Pulmonary artery endothelial cell (primary cell): ENCODE measurements around the gene PPP2R5E. TPM values are rescaled to one million over a fixed set of nuclear protein-coding genes. Genes with fewer than 3 reads are reported as not detected.
"Not testable (repeated sequence)": the region's sequence is repeated elsewhere in the genome, so short reads cannot be mapped to it uniquely, and the experiment has no call there.

Experiments
- DNase-seq: peaks from one replicate; pipeline ENCODE4 v3.0.0-alpha.2; 2011; ENCODE audit warnings: low read depth, low spot score
- total RNA-seq: library from RNA; depleted of rRNA; stranded (reverse); fragments of >200 nt; gene quantifications from 2 replicates; pipeline ENCODE4 v1.2.3, GENCODE V29; 2014

PPP2R5E gene
- total RNA-seq: 13.4 and 18.3 TPM in 2 replicates

- DNase-seq: peak; percentile 97
These were observed at the start of gene PPP2R5E for GRCh38 chr14:63543000-63543825. Gene PPP2R5E (minus strand): TSS chr14:63543377. CDS start chr14:63539685, 3,692 bp downstream.

- DNase-seq: not testable (repeated sequence)
These were observed 39.9 kb upstream of the PPP2R5E start for GRCh38 chr14:63583046-63583445.

GRCh38 chr14:63581491-63581890, 38.3 kb upstream of the PPP2R5E start:
- no peak for DNase-seq

- no peak for DNase-seq
These were observed 35.1 kb upstream of the PPP2R5E start for GRCh38 chr14:63578300-63578699.

GRCh38 chr14:63573581-63573980, 30.4 kb upstream of the PPP2R5E start:
- DNase-seq: peak; percentile 40

- no peak for DNase-seq
These were observed 22.3 kb upstream of the PPP2R5E start for GRCh38 chr14:63565448-63565847.

GRCh38 chr14:63564318-63564717, 21.1 kb upstream of the PPP2R5E start:
- no peak for DNase-seq

- DNase-seq: peak; percentile 49
These were observed 20.3 kb upstream of the PPP2R5E start for GRCh38 chr14:63563370-63564026.

GRCh38 chr14:63562405-63562804, 19.2 kb upstream of the PPP2R5E start:
- DNase-seq: no peak

- DNase-seq: no peak
These were observed 12.4 kb upstream of the PPP2R5E start for GRCh38 chr14:63555572-63555971.

- no peak for DNase-seq
These were observed 8.2 kb upstream of the PPP2R5E start for GRCh38 chr14:63551332-63551731.

- no peak for DNase-seq
These were observed 4.7 kb upstream of the PPP2R5E start for GRCh38 chr14:63547798-63548335.

- DNase-seq: no peak
These were observed 2.3 kb upstream of the PPP2R5E start for GRCh38 chr14:63545431-63545830.

GRCh38 chr14:63544591-63545299, 1.6 kb upstream of the PPP2R5E start:
- DNase-seq: no peak

- DNase-seq: no peak
These were observed 739 bp upstream of the PPP2R5E start for GRCh38 chr14:63543826-63544406.

- no peak for DNase-seq
These were observed 762 bp downstream of the PPP2R5E start for GRCh38 chr14:63542231-63542999.

GRCh38 chr14:63535918-63536317, 7.3 kb downstream of the PPP2R5E start:
- no peak for DNase-seq

- DNase-seq: no peak
These were observed 9.7 kb downstream of the PPP2R5E start for GRCh38 chr14:63533474-63533873.

GRCh38 chr14:63524537-63525155, 18.5 kb downstream of the PPP2R5E start:
- no peak for DNase-seq

GRCh38 chr14:63523735-63524426, 19.3 kb downstream of the PPP2R5E start:
- DNase-seq: no peak
